Activated B cell treated with CpG ODN at 0.5 μM for 24 hours (primary cell): ENCODE results near the gene EPHA8. TPM values are rescaled to one million over a fixed set of nuclear protein-coding genes. Genes with fewer than 3 reads are reported as not detected.
A peak's percentile ranks its signal among the peaks of the same experiment; 100 is the strongest.

Experiments used
- ATAC-seq: fragments of 200-7000 bp; cut with Tn5 transposase; one replicate; pipeline ENCODE4 v1.10.0; 2021; ENCODE audit warnings: low read depth, mild to moderate bottlenecking, moderate library complexity
- CTCF ChIA-PET: fragments of 350-600 bp; sonication (Branson Sonifier 250); formaldehyde crosslinking; loops from one replicate; lab custom pipeline; 2021; ENCODE audit warnings: antibody characterized with exemption; lab: Charles Lee
- POLR2A ChIA-PET: fragments of 350-600 bp; sonication (Branson Sonifier 250); formaldehyde crosslinking; loops from one replicate; lab custom pipeline; 2021; ENCODE audit warnings: antibody characterized with exemption; lab: Charles Lee
- DNase-seq: peaks from one replicate; pipeline ENCODE4 v3.0.0; 2022
- H3K27ac Mint-ChIP-seq: one replicate; pipeline ENCODE4 v1.8.0; 2020; ENCODE audit warnings: mixed read lengths
- H3K27me3 Mint-ChIP-seq: one replicate; pipeline ENCODE4 v1.8.0; 2021; ENCODE audit warnings: mixed read lengths
- H3K36me3 Mint-ChIP-seq: one replicate; pipeline ENCODE4 v1.8.0; 2021; ENCODE audit warnings: low read depth, mixed read lengths
- H3K4me1 Mint-ChIP-seq: one replicate; pipeline ENCODE4 v1.8.0; 2021; ENCODE audit warnings: mixed read lengths
- H3K4me3 Mint-ChIP-seq: one replicate; pipeline ENCODE4 v1.8.0; 2020; ENCODE audit warnings: mild to moderate bottlenecking, mixed read lengths
- H3K9me3 Mint-ChIP-seq: one replicate; pipeline ENCODE4 v1.8.0; 2020; ENCODE audit warnings: mixed read lengths
- CTCF ChIP-seq: fragments of 200-600 bp; IDR thresholded peaks from one replicate; pipeline ENCODE4 v1.8.0; 2022; ENCODE audit warnings: antibody characterized with exemption, mild to moderate bottlenecking
- intact Hi-C: fragments of 100-400 bp; cut with micrococcal nuclease; formaldehyde crosslinking; loops from one replicate; pipeline ENCODE4 v1.15.1; 2024
- total RNA-seq: library from RNA; stranded (reverse); gene quantifications from 2 replicates; pipeline ENCODE4 v1.2.3, GENCODE V29; 2022

The EPHA8 gene
- total RNA-seq, 1 donor from 2014 or later = not detected

GRCh38 chr1:22638476-22639234 lies 75.4 kb downstream of the EPHA8 start:
- Mint-ChIP-seq H3K36me3 (no peaks in the 10 kb centered on the region), H3K4me3 (no peak overlapping the region), H3K4me1 (no peaks in the 10 kb centered on the region), H3K9me3 (no peaks in the 10 kb centered on the region), H3K27ac (no peak overlapping the region), H3K27me3 (peaks cover 12% of the 10 kb centered on the region)
- CTCF ChIA-PET = no interaction called here
- DNase-seq = no peak
- TF ChIP-seq CTCF = no peak
- POLR2A ChIA-PET = no interaction called here
- ATAC-seq = no peak
- intact Hi-C loops = no loop called here

DNA sequence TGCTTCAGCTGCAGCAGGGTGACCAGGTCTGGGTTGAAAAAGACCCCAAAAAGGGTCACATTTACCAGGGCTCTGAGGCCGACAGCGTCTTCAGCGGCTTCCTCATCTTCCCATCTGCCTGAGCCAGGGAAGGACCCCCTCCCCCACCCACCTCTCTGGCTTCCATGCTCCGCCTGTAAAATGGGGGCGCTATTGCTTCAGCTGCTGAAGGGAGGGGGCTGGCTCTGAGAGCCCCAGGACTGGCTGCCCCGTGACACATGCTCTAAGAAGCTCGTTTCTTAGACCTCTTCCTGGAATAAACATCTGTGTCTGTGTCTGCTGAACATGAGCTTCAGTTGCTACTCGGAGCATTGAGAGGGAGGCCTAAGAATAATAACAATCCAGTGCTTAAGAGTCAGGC lies 76.0 kb downstream of the EPHA8 start:
- Mint-ChIP-seq H3K27ac (no peak overlapping the region), H3K27me3 (peaks cover 11% of the 10 kb centered on the region), H3K4me1 (no peaks in the 10 kb centered on the region), H3K36me3 (no peaks in the 10 kb centered on the region), H3K4me3 (no peak overlapping the region), H3K9me3 (no peaks in the 10 kb centered on the region)
- intact Hi-C loops = no loop called here
- POLR2A ChIA-PET = no interaction called here
- CTCF ChIA-PET = interaction anchor here (1.6 kb wide), 1 partner anchor 508 kb away, joined by 3 read pairs; no protein-coding TSS in a partner anchor
- TF ChIP-seq CTCF = no peak
- DNase-seq (no peak), ATAC-seq (no peak)

GRCh38 chr1:22641247-22641646 lies 78.0 kb downstream of the EPHA8 start:
- H3K4me1 Mint-ChIP-seq = no peaks in the 10 kb centered on the region
- peaks cover 15% of the 10 kb centered on the region for H3K27me3 Mint-ChIP-seq
- H3K9me3 Mint-ChIP-seq = no peaks in the 10 kb centered on the region
- DNase-seq (no peak), ATAC-seq (no peak)
- CTCF ChIA-PET = interaction anchor here (0.7 to 1.4 kb wide), 7 partner anchors 209 to 549 kb away, joined by 3 to 4 read pairs (median 3); no protein-coding TSS in a partner anchor
- H3K4me3 Mint-ChIP-seq = no peak overlapping the region
- POLR2A ChIA-PET = no interaction called here
- intact Hi-C loops = loop anchor here (5.0 kb wide), 1 partner anchor 549 kb away; no protein-coding TSS in a partner anchor
- no peaks in the 10 kb centered on the region for H3K36me3 Mint-ChIP-seq
- TF ChIP-seq CTCF = no peak
- no peak overlapping the region for H3K27ac Mint-ChIP-seq

- POLR2A ChIA-PET = interaction anchor here (0.5 kb wide), 1 partner anchor 587 kb away, joined by 6 read pairs; no protein-coding TSS in a partner anchor
- Mint-ChIP-seq H3K4me3 (no peak overlapping the region), H3K27ac (no peak overlapping the region), H3K9me3 (no peaks in the 10 kb centered on the region), H3K4me1 (no peaks in the 10 kb centered on the region), H3K36me3 (no peaks in the 10 kb centered on the region), H3K27me3 (peaks cover 16% of the 10 kb centered on the region)
- peak; percentile 28 for TF ChIP-seq CTCF
- CTCF ChIA-PET = interaction anchor here (1.0 to 1.4 kb wide), 7 partner anchors 210 to 549 kb away, joined by 3 to 4 read pairs (median 3); no protein-coding TSS in a partner anchor
- intact Hi-C loops = loop anchor here (1.0 to 5.0 kb wide), 2 partner anchors 537 to 550 kb away; no protein-coding TSS in a partner anchor
- DNase-seq (peak; percentile 67), ATAC-seq (peak; percentile 93)
Measured at GRCh38 chr1:22641906-22642636, 78.8 kb downstream of the EPHA8 start.

DNA sequence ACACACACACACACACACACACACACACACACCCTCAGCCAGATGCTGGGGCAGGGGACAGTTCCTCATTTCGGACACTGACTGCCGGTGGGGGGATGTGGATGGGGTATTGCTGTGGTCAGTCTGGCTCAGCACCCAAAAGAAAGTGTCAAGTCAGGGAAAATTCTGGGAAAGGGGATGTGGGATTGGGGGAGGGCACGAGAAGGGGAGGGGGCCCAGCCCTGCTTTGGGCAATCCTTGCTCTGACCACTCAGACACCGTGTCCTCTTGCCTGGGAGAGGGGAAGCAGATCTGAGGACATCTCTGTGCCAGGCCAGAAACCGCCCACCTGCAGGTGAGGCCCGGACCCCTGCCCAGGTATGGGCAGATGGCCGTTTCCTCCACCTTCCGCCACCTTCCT lies 80.1 kb downstream of the EPHA8 start, which contains the start of gene C1QC:
Gene C1QC, plus strand, starts transcription at position 253 of the 400 bp plus-strand sequence. CDS start 391 bp downstream, outside the sequence.
- H3K27ac Mint-ChIP-seq = no peak within 1 kb of the TSS
- no peak within 1 kb of the TSS for H3K4me3 Mint-ChIP-seq
- TF ChIP-seq CTCF = no peak
- no peak for ATAC-seq
- no peaks in the 10 kb centered on the region for H3K9me3 Mint-ChIP-seq
- no peaks in the 10 kb centered on the region for H3K36me3 Mint-ChIP-seq
- H3K27me3 Mint-ChIP-seq = peaks cover 14% of the 10 kb centered on the region
- intact Hi-C loops = loop anchor here (5.0 kb wide), 1 partner anchor 551 kb away; no protein-coding TSS in a partner anchor
- CTCF ChIA-PET = no interaction called here
- no peaks in the 10 kb centered on the region for H3K4me1 Mint-ChIP-seq
- POLR2A ChIA-PET = no interaction called here
- no peak for DNase-seq
